OCI-LY1 (cell line): ENCODE results near the gene TIAM1.

ENCODE experiments used
- CTCF ChIP-seq: fragments of 200-600 bp; sonication (generic), shearing (Covaris generic); IDR thresholded peaks from 2 replicates; pipeline ENCODE4 v1.5.1; 2017; ENCODE audit warnings: mild to moderate bottlenecking, antibody characterized with exemption, low read length, moderate library complexity, mixed read lengths
- EZH2 ChIP-seq: fragments of 200-600 bp; sonication (generic), shearing (Covaris generic); IDR thresholded peaks from 2 replicates; pipeline ENCODE4 v1.8.0; 2017; ENCODE audit warnings: borderline replicate concordance, mixed run types, mild to moderate bottlenecking, antibody characterized with exemption, low read length, moderate library complexity, mixed read lengths

- TF ChIP-seq CTCF (no peak), EZH2 (no peak)
Measured at GRCh38 chr21:31337996-31338907, 5.8 kb downstream of the TIAM1 start.
